Endometrial microvascular endothelial cells (primary cell): ENCODE measurements around the gene HSPA12A. TPM values are rescaled to one million over a fixed set of nuclear protein-coding genes. Genes with fewer than 3 reads are reported as not detected.

Experiments
- in situ Hi-C: cut with HindIII; loops from 2 replicates; pipeline ENCODE4 v1.10.0; 2017; ENCODE audit warnings: low sequenced_read_pairs, low pct_unique_long_range_greater_than_20kb; ENCODE audit errors: inconsistent ontology term
- total RNA-seq: library from RNA; depleted of rRNA; stranded (reverse); fragments of >200 nt; gene quantifications from one replicate; pipeline ENCODE4 v1.2.3, GENCODE V29; 2015; ENCODE audit errors: inconsistent ontology term

Gene HSPA12A
- 0.28 TPM for total RNA-seq

GRCh38 chr10:116742367-116743265 lies at the start of gene HSPA12A:
TSS of gene HSPA12A (minus strand) at chr10:116742566. CDS start at chr10:116742469, 97 bp downstream.
- in situ Hi-C loops = no loop called here

GRCh38 chr10:116791241-116791640 lies 48.9 kb upstream of the HSPA12A start:
- in situ Hi-C loops = no loop called here

GRCh38 chr10:116787893-116788665 lies 45.7 kb upstream of the HSPA12A start:
- in situ Hi-C loops = no loop called here

- in situ Hi-C loops = no loop called here
These were observed 44.8 kb upstream of the HSPA12A start for GRCh38 chr10:116787053-116787659.

- in situ Hi-C loops = no loop called here
These were observed 43.5 kb upstream of the HSPA12A start for GRCh38 chr10:116785867-116786266.

- in situ Hi-C loops = no loop called here
These were observed 42.9 kb upstream of the HSPA12A start for GRCh38 chr10:116785282-116785681.

- in situ Hi-C loops = no loop called here
These were observed 42.3 kb upstream of the HSPA12A start for GRCh38 chr10:116784651-116785050.

- in situ Hi-C loops = no loop called here
These were observed 41.7 kb upstream of the HSPA12A start for GRCh38 chr10:116784035-116784434.

GRCh38 chr10:116783011-116783655 lies 40.8 kb upstream of the HSPA12A start:
- in situ Hi-C loops = no loop called here

GRCh38 chr10:116781370-116781884 lies 39.1 kb upstream of the HSPA12A start:
- in situ Hi-C loops = no loop called here

GRCh38 chr10:116780691-116781205 lies 38.4 kb upstream of the HSPA12A start:
- in situ Hi-C loops = no loop called here

- in situ Hi-C loops = no loop called here
These were observed 36.8 kb upstream of the HSPA12A start for GRCh38 chr10:116779076-116779687.

- in situ Hi-C loops = no loop called here
These were observed 34.6 kb upstream of the HSPA12A start for GRCh38 chr10:116777006-116777405.

GRCh38 chr10:116775488-116776400 lies 33.4 kb upstream of the HSPA12A start:
- in situ Hi-C loops = no loop called here

GRCh38 chr10:116774728-116775151 lies 32.4 kb upstream of the HSPA12A start:
- in situ Hi-C loops = no loop called here

- in situ Hi-C loops = no loop called here
These were observed 30.7 kb upstream of the HSPA12A start for GRCh38 chr10:116772909-116773705.
